Measurements from ENCODE around the gene CTDSPL. TPM values are rescaled to one million over a fixed set of nuclear protein-coding genes. Genes with fewer than 3 reads are reported as not detected.
A peak's percentile ranks its signal among the peaks of the same experiment; 100 is the strongest.

Gene CTDSPL
- total RNA-seq, 1 experiment from 2014 or later, result 14.0 TPM

DNA sequence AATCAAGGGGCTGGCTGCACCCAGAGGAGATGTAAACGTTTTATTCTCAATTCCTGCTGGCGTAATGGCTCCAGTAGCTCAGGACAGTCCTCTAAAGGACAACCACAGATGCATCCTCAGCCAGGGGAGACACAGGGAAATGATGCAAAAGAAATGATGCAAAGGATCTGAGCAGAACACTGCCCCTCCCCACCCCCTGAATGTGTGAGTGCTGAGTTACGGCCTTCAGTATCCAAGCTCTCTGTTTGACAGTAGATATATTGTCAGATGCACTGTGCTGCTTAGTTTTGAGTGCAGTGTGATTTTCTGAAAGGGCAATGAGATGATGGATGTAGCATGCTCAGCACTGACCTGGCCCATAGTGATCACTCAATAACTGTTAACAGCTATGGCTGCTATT is 41.4 kb upstream of the CTDSPL start:
- TF ChIP-seq CTCF (conservative IDR thresholded peaks at IDR 0.05; ENCODE audit: low read depth, low read length) (no peak), EZH2 (IDR thresholded peaks at IDR 0.05; ENCODE audit: borderline replicate concordance, low read depth, low read length, poor library complexity, severe bottlenecking) (no peak)
- H3K27ac ChIP-seq (ENCODE audit: low read depth, low read length, poor library complexity, severe bottlenecking), result no peak overlapping the region
- H3K36me3 ChIP-seq (ENCODE audit: insufficient read depth, low read length, poor library complexity, severe bottlenecking), result no peaks in the 10 kb centered on the region
- BruUV-seq (replicated peaks), result no TSS peak
- CTCF ChIA-PET, result no interaction called here
- no peaks in the 10 kb centered on the region for H3K9me3 ChIP-seq (ENCODE audit: low read depth, low read length, poor library complexity, severe bottlenecking)
- POLR2A ChIA-PET (ENCODE audit: low non-redundant PET), result no interaction called here
- H3K27me3 ChIP-seq (replicated peaks; ENCODE audit: insufficient read depth, low read depth, low read length, poor library complexity), result no peaks in the 10 kb centered on the region
- H3K4me1 ChIP-seq (ENCODE audit: insufficient read depth, low read length, poor library complexity, severe bottlenecking), result peaks cover 3% of the 10 kb centered on the region
- H3K4me3 ChIP-seq (ENCODE audit: low read depth, low read length, poor library complexity, severe bottlenecking), result no peak overlapping the region
- no peak for DNase-seq (ENCODE audit: low spot score)
- intact Hi-C loops (cut with micrococcal nuclease; ENCODE audit: unreplicated experiment), result no loop called here

DNA sequence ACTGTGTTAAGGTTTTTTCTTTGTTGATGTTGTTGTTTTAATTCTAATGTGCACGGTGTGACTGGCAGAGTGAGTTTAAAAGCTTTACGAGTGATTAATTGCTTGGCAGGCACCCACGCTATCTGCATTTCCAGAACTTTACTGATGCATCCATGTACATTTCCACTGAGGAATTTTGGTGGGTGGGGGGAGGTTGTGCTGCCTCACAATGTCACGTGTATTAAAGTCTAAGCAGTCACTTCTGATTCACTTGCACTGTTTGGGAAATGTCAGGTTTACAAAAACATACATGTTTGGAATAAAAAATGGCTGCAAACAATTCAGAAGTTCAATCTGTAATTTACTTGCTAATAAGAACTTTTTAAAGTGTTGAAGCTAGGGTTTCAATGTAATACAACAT is 38.5 kb upstream of the CTDSPL start:
- no peak for DNase-seq (ENCODE audit: low spot score)
- Histone ChIP-seq H3K4me3 (ENCODE audit: low read depth, low read length, poor library complexity, severe bottlenecking) (no peak overlapping the region), H3K36me3 (ENCODE audit: insufficient read depth, low read length, poor library complexity, severe bottlenecking) (no peaks in the 10 kb centered on the region), H3K4me1 (ENCODE audit: insufficient read depth, low read length, poor library complexity, severe bottlenecking) (peaks cover 3% of the 10 kb centered on the region), H3K9me3 (ENCODE audit: low read depth, low read length, poor library complexity, severe bottlenecking) (no peaks in the 10 kb centered on the region), H3K27me3 (replicated peaks; ENCODE audit: insufficient read depth, low read depth, low read length, poor library complexity) (no peaks in the 10 kb centered on the region), H3K27ac (ENCODE audit: low read depth, low read length, poor library complexity, severe bottlenecking) (no peak overlapping the region)
- POLR2A ChIA-PET (ENCODE audit: low non-redundant PET), result no interaction called here
- BruUV-seq (replicated peaks), result no TSS peak
- intact Hi-C loops (cut with micrococcal nuclease; ENCODE audit: unreplicated experiment), result no loop called here
- no peak for TF ChIP-seq CTCF (conservative IDR thresholded peaks at IDR 0.05; ENCODE audit: low read depth, low read length)
- no peak for TF ChIP-seq EZH2 (IDR thresholded peaks at IDR 0.05; ENCODE audit: borderline replicate concordance, low read depth, low read length, poor library complexity, severe bottlenecking)
- CTCF ChIA-PET, result no interaction called here

GRCh38 chr3:37824090-37824953 is 37.4 kb upstream of the CTDSPL start:
- Histone ChIP-seq H3K36me3 (ENCODE audit: insufficient read depth, low read length, poor library complexity, severe bottlenecking) (no peaks in the 10 kb centered on the region), H3K9me3 (ENCODE audit: low read depth, low read length, poor library complexity, severe bottlenecking) (no peaks in the 10 kb centered on the region), H3K4me3 (ENCODE audit: low read depth, low read length, poor library complexity, severe bottlenecking) (no peak overlapping the region), H3K27ac (ENCODE audit: low read depth, low read length, poor library complexity, severe bottlenecking) (no peak overlapping the region), H3K27me3 (replicated peaks; ENCODE audit: insufficient read depth, low read depth, low read length, poor library complexity) (no peaks in the 10 kb centered on the region), H3K4me1 (ENCODE audit: insufficient read depth, low read length, poor library complexity, severe bottlenecking) (peaks cover 3% of the 10 kb centered on the region)
- ChIA-PET POLR2A (ENCODE audit: low non-redundant PET) (no interaction called here), CTCF (no interaction called here)
- BruUV-seq (replicated peaks), result no TSS peak
- intact Hi-C loops (cut with micrococcal nuclease; ENCODE audit: unreplicated experiment), result no loop called here
- TF ChIP-seq CTCF (conservative IDR thresholded peaks at IDR 0.05; ENCODE audit: low read depth, low read length) (no peak), EZH2 (IDR thresholded peaks at IDR 0.05; ENCODE audit: borderline replicate concordance, low read depth, low read length, poor library complexity, severe bottlenecking) (no peak)
- peak; percentile 29 for DNase-seq (ENCODE audit: low spot score)

Data from A673 (cell line).